ENCODE results near the gene SNX17. TPM values are rescaled to one million over a fixed set of nuclear protein-coding genes. Genes with fewer than 3 reads are reported as not detected.
A peak's percentile ranks its signal among the peaks of the same experiment; 100 is the strongest.

SNX17 gene
- total and polyA plus RNA-seq, 9 donors = 72.3 to 111 (median 99.4) TPM

DNA sequence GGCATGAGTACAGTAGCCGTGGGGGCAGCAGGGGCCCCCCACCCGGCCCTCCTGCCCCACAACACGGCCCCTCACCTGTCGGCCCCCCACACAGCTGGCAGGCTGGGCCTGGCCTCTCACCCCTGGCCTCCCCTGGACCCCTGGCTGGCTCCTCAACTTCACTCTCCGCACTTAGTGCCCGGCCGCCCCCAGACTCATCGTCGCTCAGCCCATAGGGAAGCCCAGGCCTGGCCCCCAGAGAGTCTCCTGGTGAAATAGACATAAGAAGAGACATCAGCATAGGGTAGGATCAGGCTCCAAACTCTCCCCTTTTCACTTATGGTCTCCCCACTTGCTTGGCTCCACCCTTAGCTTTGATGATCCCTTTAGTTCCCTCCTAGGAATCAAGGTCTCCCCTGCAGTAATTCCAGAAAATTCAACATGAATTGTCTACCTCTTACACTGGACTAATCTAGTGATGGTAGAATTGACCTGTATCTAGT, 8.4 kb downstream of the SNX17 start:
- H3K4me3 ChIP-seq = no peak overlapping the region
- H3K27ac ChIP-seq = no peak overlapping the region
- H3K36me3 ChIP-seq = no peaks in the 10 kb centered on the region
- H3K27me3 ChIP-seq = no peaks in the 10 kb centered on the region
- peaks cover 4% of the 10 kb centered on the region for H3K4me1 ChIP-seq (ENCODE audit: insufficient read depth)
- no peaks in the 10 kb centered on the region for H3K9me3 ChIP-seq
- intact Hi-C loops (cut with DNase I) = loop anchor here in 1 of 4 donors (10.0 kb wide), 1 partner anchor 46 kb away; the partner anchor contains the start of gene NRBP1
- TF ChIP-seq POLR2A (IDR thresholded peaks at IDR 0.05) (no peak), EP300 (IDR thresholded peaks at IDR 0.05) (no peak)
- TF ChIP-seq, protein P1, sequence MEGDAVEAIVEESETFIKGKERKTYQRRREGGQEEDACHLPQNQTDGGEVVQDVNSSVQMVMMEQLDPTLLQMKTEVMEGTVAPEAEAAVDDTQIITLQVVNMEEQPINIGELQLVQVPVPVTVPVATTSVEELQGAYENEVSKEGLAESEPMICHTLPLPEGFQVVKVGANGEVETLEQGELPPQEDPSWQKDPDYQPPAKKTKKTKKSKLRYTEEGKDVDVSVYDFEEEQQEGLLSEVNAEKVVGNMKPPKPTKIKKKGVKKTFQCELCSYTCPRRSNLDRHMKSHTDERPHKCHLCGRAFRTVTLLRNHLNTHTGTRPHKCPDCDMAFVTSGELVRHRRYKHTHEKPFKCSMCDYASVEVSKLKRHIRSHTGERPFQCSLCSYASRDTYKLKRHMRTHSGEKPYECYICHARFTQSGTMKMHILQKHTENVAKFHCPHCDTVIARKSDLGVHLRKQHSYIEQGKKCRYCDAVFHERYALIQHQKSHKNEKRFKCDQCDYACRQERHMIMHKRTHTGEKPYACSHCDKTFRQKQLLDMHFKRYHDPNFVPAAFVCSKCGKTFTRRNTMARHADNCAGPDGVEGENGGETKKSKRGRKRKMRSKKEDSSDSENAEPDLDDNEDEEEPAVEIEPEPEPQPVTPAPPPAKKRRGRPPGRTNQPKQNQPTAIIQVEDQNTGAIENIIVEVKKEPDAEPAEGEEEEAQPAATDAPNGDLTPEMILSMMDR (IDR thresholded peaks at IDR 0.05) = no peak
- no peak for DNase-seq
- WGBS, 3 donors = 64 to 80% (median 75%) methylated on average over 6 to 9 of the region's 9 CpGs

- peaks cover 4% of the 10 kb centered on the region for H3K4me1 ChIP-seq (ENCODE audit: insufficient read depth)
- H3K9me3 ChIP-seq = no peaks in the 10 kb centered on the region
- TF ChIP-seq EP300 (IDR thresholded peaks at IDR 0.05) (no peak), POLR2A (IDR thresholded peaks at IDR 0.05) (no peak)
- TF ChIP-seq, protein P1 (IDR thresholded peaks at IDR 0.05) = no peak
- intact Hi-C loops (cut with DNase I) = loop anchor here in 1 of 4 donors (10.0 kb wide), 1 partner anchor 45 kb away; the partner anchor contains the start of gene NRBP1
- no peak overlapping the region for H3K27ac ChIP-seq
- no peak overlapping the region for H3K4me3 ChIP-seq
- H3K36me3 ChIP-seq = no peaks in the 10 kb centered on the region
- no peak for DNase-seq
- no peaks in the 10 kb centered on the region for H3K27me3 ChIP-seq
- WGBS, 3 donors = 61 to 70% (median 68%) methylated on average over 2 of the region's 2 CpGs
These were observed 9.0 kb downstream of the SNX17 start for GRCh38 chr2:27379383-27379835.

- H3K36me3 ChIP-seq = no peaks in the 10 kb centered on the region
- peak in 4 of 5 donors; percentile 64 to 81 (median 74) for DNase-seq
- TF ChIP-seq POLR2A (IDR thresholded peaks at IDR 0.05) (no peak), EP300 (IDR thresholded peaks at IDR 0.05) (no peak)
- TF ChIP-seq, protein P1 (IDR thresholded peaks at IDR 0.05) = no peak
- peak overlapping the region; percentile 68 for H3K4me3 ChIP-seq
- intact Hi-C loops (cut with DNase I) = loop anchor here in 1 of 4 donors (10.0 kb wide), 1 partner anchor 45 kb away; the partner anchor contains the start of gene NRBP1
- H3K4me1 ChIP-seq (ENCODE audit: insufficient read depth) = peaks cover 4% of the 10 kb centered on the region
- H3K9me3 ChIP-seq = no peaks in the 10 kb centered on the region
- H3K27me3 ChIP-seq = no peaks in the 10 kb centered on the region
- 0 to 1% (median 1%) methylated on average over 34 to 35 of the region's 35 CpGs for WGBS, 3 donors
- peak overlapping the region; percentile 34 to 69 for H3K27ac ChIP-seq
These were observed 9.6 kb downstream of the SNX17 start for GRCh38 chr2:27379836-27380625.

- no peaks in the 10 kb centered on the region for H3K36me3 ChIP-seq
- WGBS, 3 donors = 8 to 12% (median 8%) methylated on average over 59 to 67 of the region's 67 CpGs
- no peak for TF ChIP-seq EP300 (IDR thresholded peaks at IDR 0.05)
- TF ChIP-seq, protein P1 (IDR thresholded peaks at IDR 0.05) = peak in 1 of 3 donors; percentile 4
- TF ChIP-seq POLR2A (IDR thresholded peaks at IDR 0.05) = peak; percentile 48
- no peaks in the 10 kb centered on the region for H3K9me3 ChIP-seq
- peak within 1 kb of the TSS; percentile 68 for H3K4me3 ChIP-seq
- DNase-seq = peak; percentile 95 to 97 (median 96)
- peaks cover 4% of the 10 kb centered on the region for H3K4me1 ChIP-seq (ENCODE audit: insufficient read depth)
- H3K27ac ChIP-seq = peak within 1 kb of the TSS; percentile 34 to 69
- H3K27me3 ChIP-seq = no peaks in the 10 kb centered on the region
- intact Hi-C loops (cut with DNase I) = no loop called here
These were observed 10.5 kb downstream of the SNX17 start, which contains the start of gene ZNF513 for GRCh38 chr2:27380626-27381545. ZNF513 (minus strand) TSS chr2:27380734; CDS start chr2:27380526, 208 bp downstream.
